WTC11 (cell line): ENCODE results near the gene PCYOX1L. TPM values are rescaled to one million over a fixed set of nuclear protein-coding genes. Genes with fewer than 3 reads are reported as not detected.

Experiments used
- ATAC-seq: fragments of 200-7000 bp; cut with Tn5 transposase; 2 replicates; pipeline ENCODE4 v1.10.0; 2021; ENCODE audit warnings: mild to moderate bottlenecking, moderate library complexity
- CTCF ChIA-PET: fragments of 300-600 bp; sonication (Branson Sonifier 250); formaldehyde crosslinking; loops from one replicate; lab custom pipeline; 2021; ENCODE audit warnings: antibody characterized with exemption; lab: Charles Lee
- POLR2A ChIA-PET: fragments of 350-600 bp; sonication (Branson Sonifier 250); formaldehyde crosslinking; loops from one replicate; lab custom pipeline; 2021; ENCODE audit warnings: antibody characterized with exemption; lab: Charles Lee
- DNase-seq: peaks from one replicate; pipeline ENCODE4 v3.0.0; 2021; ENCODE audit warnings: low spot score
- H3K27ac Mint-ChIP-seq: 2 replicates; pipeline ENCODE4 v1.8.0; 2021; ENCODE audit warnings: mixed read lengths
- H3K27me3 Mint-ChIP-seq: 2 replicates; pipeline ENCODE4 v1.8.0; 2021; ENCODE audit warnings: low read depth, mild to moderate bottlenecking, moderate library complexity, mixed read lengths
- H3K36me3 Mint-ChIP-seq: 2 replicates; pipeline ENCODE4 v1.8.0; 2021; ENCODE audit warnings: mixed read lengths
- H3K4me1 Mint-ChIP-seq: 2 replicates; pipeline ENCODE4 v1.8.0; 2022; ENCODE audit warnings: mixed read lengths
- H3K4me3 Mint-ChIP-seq: 2 replicates; pipeline ENCODE4 v1.8.0; 2021; ENCODE audit warnings: mild to moderate bottlenecking, moderate library complexity, mixed read lengths
- H3K9me3 Mint-ChIP-seq: 2 replicates; pipeline ENCODE4 v1.8.0; 2021; ENCODE audit warnings: mixed read lengths
- AR ChIP-seq: fragments of 250-450 bp; sonication (Bioruptor Pico); IDR thresholded peaks from 2 replicates; pipeline ENCODE4 v1.9.0; 2021; ENCODE audit warnings: mild to moderate bottlenecking
- ATF1 ChIP-seq: sonication (generic); formaldehyde crosslinking; IDR thresholded peaks from 2 replicates; pipeline ENCODE4 v1.8.1; 2023; ENCODE audit warnings: mild to moderate bottlenecking, moderate library complexity, missing genetic modification reagents
- CBFB ChIP-seq: sonication (generic); formaldehyde crosslinking; IDR thresholded peaks from 2 replicates; pipeline ENCODE4 v1.8.1; 2022; ENCODE audit warnings: mild to moderate bottlenecking, low read depth, missing genetic modification reagents
- EMX1 ChIP-seq: fragments of 250-450 bp; sonication (Bioruptor Pico); IDR thresholded peaks from 2 replicates; pipeline ENCODE4 v1.8.0; 2021; ENCODE audit warnings: mild to moderate bottlenecking
- ESRRA ChIP-seq: sonication (generic); formaldehyde crosslinking; IDR thresholded peaks from 2 replicates; pipeline ENCODE4 v1.8.1; 2022; ENCODE audit warnings: mild to moderate bottlenecking, missing genetic modification reagents, borderline replicate concordance
- GTF2I ChIP-seq: fragments of 250-450 bp; sonication (Bioruptor Pico); conservative IDR thresholded peaks from 2 replicates; pipeline ENCODE4 v1.4.0; 2021; ENCODE audit warnings: mild to moderate bottlenecking
- IRF1 ChIP-seq: sonication (generic); formaldehyde crosslinking; IDR thresholded peaks from 2 replicates; pipeline ENCODE4 v1.8.0; 2023; ENCODE audit warnings: missing genetic modification reagents
- IRF2 ChIP-seq: sonication (generic); formaldehyde crosslinking; IDR thresholded peaks from 2 replicates; pipeline ENCODE4 v1.8.0; 2022; ENCODE audit warnings: low read depth, missing genetic modification reagents, borderline replicate concordance
- NFYB ChIP-seq: sonication (generic); formaldehyde crosslinking; conservative IDR thresholded peaks from 2 replicates; pipeline ENCODE4 v1.8.0; 2022; ENCODE audit warnings: low read depth, missing genetic modification reagents
- NR3C1 ChIP-seq: sonication (generic); formaldehyde crosslinking; conservative IDR thresholded peaks from 2 replicates; pipeline ENCODE4 v1.8.1; 2023; ENCODE audit warnings: low read depth, mild to moderate bottlenecking, missing genetic modification reagents
- RELA ChIP-seq: sonication (generic); formaldehyde crosslinking; IDR thresholded peaks from 2 replicates; pipeline ENCODE4 v1.8.1; 2022; ENCODE audit warnings: missing genetic modification reagents, mild to moderate bottlenecking, borderline replicate concordance
- RORB ChIP-seq: fragments of 250-450 bp; sonication (Bioruptor Pico); IDR thresholded peaks from 2 replicates; pipeline ENCODE4 v1.9.0; 2021; ENCODE audit warnings: mild to moderate bottlenecking
- SMAD3 ChIP-seq: sonication (generic); formaldehyde crosslinking; IDR thresholded peaks from 2 replicates; pipeline ENCODE4 v1.8.0; 2022; ENCODE audit warnings: missing genetic modification reagents, mild to moderate bottlenecking, borderline replicate concordance
- SP1 ChIP-seq: sonication (generic); formaldehyde crosslinking; conservative IDR thresholded peaks from 2 replicates; pipeline ENCODE4 v1.8.1; 2022; ENCODE audit warnings: missing genetic modification reagents
- TEAD4 ChIP-seq: sonication (generic); formaldehyde crosslinking; IDR thresholded peaks from 2 replicates; pipeline ENCODE4 v1.8.0; 2022; ENCODE audit warnings: mild to moderate bottlenecking, missing genetic modification reagents
- ZNF396 ChIP-seq: fragments of 250-450 bp; sonication (Bioruptor Pico); IDR thresholded peaks from 2 replicates; pipeline ENCODE4 v1.8.0; 2021; ENCODE audit warnings: mild to moderate bottlenecking, moderate library complexity, borderline replicate concordance
- ZNF512 ChIP-seq: sonication (generic); formaldehyde crosslinking; IDR thresholded peaks from 2 replicates; pipeline ENCODE4 v1.8.1; 2022; ENCODE audit warnings: missing genetic modification reagents, borderline replicate concordance
- total RNA-seq: library from RNA; stranded (reverse); gene quantifications from 3 replicates; pipeline ENCODE4 v1.2.3, GENCODE V29; 2021
- TF ChIP-seq, protein P1 (sequence below): sonication (generic); formaldehyde crosslinking; IDR thresholded peaks from 2 replicates; pipeline ENCODE4 v1.8.1; 2023; ENCODE audit warnings: mild to moderate bottlenecking, missing genetic modification reagents
- TF ChIP-seq, protein P2 (sequence below): fragments of 200-600 bp; IDR thresholded peaks from 2 replicates; pipeline ENCODE4 v1.8.0; 2022; ENCODE audit warnings: antibody characterized with exemption
- TF ChIP-seq, protein P3 (sequence below): sonication (generic); formaldehyde crosslinking; IDR thresholded peaks from 2 replicates; pipeline ENCODE4 v1.8.1; 2023; ENCODE audit warnings: mild to moderate bottlenecking, missing genetic modification reagents
- TF ChIP-seq, protein P4 (sequence below): sonication (generic); formaldehyde crosslinking; IDR thresholded peaks from 2 replicates; pipeline ENCODE4 v1.8.1; 2022; ENCODE audit warnings: low read depth, missing genetic modification reagents, borderline replicate concordance

PCYOX1L gene
- total RNA-seq, 1 experiment from 2014 or later, result 8.1 TPM

GRCh38 chr5:149349382-149349781 lies 8.5 kb upstream of the PCYOX1L start (continued):
- TF ChIP-seq RELA (CRISPR knock-in tag), result no peak
- TF ChIP-seq AR, result no peak

- POLR2A ChIA-PET, result no interaction called here
- peaks cover 6% of the 10 kb centered on the region for H3K4me1 Mint-ChIP-seq
- H3K27ac Mint-ChIP-seq, result no peak overlapping the region
- ATAC-seq (no peak), DNase-seq (no peak)
- no peak for TF ChIP-seq GTF2I
- TF ChIP-seq SP1 (CRISPR knock-in tag), result no peak
- TF ChIP-seq ZNF396 (CRISPR knock-in tag), result no peak
- no peak for TF ChIP-seq IRF1 (CRISPR knock-in tag)
- H3K4me3 Mint-ChIP-seq, result no peak overlapping the region
- CTCF ChIA-PET, result interaction anchor here (1.4 kb wide), 1 partner anchor 19 kb away, joined by 7 read pairs; no protein-coding TSS in a partner anchor
- no peaks in the 10 kb centered on the region for H3K9me3 Mint-ChIP-seq
- H3K36me3 Mint-ChIP-seq, result peaks cover 72% of the 10 kb centered on the region
- H3K27me3 Mint-ChIP-seq, result no peaks in the 10 kb centered on the region
Observed at GRCh38 chr5:149352169-149352568, 5.7 kb upstream of the PCYOX1L start.

GRCh38 chr5:149353911-149354310 lies 3.9 kb upstream of the PCYOX1L start:
- ATAC-seq (no peak), DNase-seq (no peak)
- Mint-ChIP-seq H3K27ac (no peak overlapping the region), H3K4me1 (peaks cover 13% of the 10 kb centered on the region), H3K9me3 (no peaks in the 10 kb centered on the region), H3K27me3 (peaks cover 3% of the 10 kb centered on the region; the same call in 1 of the 2 replicates), H3K4me3 (no peak overlapping the region), H3K36me3 (peaks cover 54% of the 10 kb centered on the region)
- CTCF ChIA-PET, result interaction anchor here (1.2 kb wide), 1 partner anchor 13 kb away, joined by 3 read pairs; no protein-coding TSS in a partner anchor
- POLR2A ChIA-PET, result no interaction called here
- TF ChIP-seq, protein P1, sequence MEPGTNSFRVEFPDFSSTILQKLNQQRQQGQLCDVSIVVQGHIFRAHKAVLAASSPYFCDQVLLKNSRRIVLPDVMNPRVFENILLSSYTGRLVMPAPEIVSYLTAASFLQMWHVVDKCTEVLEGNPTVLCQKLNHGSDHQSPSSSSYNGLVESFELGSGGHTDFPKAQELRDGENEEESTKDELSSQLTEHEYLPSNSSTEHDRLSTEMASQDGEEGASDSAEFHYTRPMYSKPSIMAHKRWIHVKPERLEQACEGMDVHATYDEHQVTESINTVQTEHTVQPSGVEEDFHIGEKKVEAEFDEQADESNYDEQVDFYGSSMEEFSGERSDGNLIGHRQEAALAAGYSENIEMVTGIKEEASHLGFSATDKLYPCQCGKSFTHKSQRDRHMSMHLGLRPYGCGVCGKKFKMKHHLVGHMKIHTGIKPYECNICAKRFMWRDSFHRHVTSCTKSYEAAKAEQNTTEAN (CRISPR knock-in tag), result no peak
- TF ChIP-seq NFYB (CRISPR knock-in tag), result no peak
- TF ChIP-seq ZNF396 (CRISPR knock-in tag), result no peak
- no peak for TF ChIP-seq GTF2I
- TF ChIP-seq NR3C1, result no peak
- TF ChIP-seq TEAD4 (CRISPR knock-in tag), result no peak
- TF ChIP-seq ZNF512 (CRISPR knock-in tag), result no peak
- TF ChIP-seq SMAD3 (CRISPR knock-in tag), result no peak
- TF ChIP-seq, protein P2, sequence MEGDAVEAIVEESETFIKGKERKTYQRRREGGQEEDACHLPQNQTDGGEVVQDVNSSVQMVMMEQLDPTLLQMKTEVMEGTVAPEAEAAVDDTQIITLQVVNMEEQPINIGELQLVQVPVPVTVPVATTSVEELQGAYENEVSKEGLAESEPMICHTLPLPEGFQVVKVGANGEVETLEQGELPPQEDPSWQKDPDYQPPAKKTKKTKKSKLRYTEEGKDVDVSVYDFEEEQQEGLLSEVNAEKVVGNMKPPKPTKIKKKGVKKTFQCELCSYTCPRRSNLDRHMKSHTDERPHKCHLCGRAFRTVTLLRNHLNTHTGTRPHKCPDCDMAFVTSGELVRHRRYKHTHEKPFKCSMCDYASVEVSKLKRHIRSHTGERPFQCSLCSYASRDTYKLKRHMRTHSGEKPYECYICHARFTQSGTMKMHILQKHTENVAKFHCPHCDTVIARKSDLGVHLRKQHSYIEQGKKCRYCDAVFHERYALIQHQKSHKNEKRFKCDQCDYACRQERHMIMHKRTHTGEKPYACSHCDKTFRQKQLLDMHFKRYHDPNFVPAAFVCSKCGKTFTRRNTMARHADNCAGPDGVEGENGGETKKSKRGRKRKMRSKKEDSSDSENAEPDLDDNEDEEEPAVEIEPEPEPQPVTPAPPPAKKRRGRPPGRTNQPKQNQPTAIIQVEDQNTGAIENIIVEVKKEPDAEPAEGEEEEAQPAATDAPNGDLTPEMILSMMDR, result no peak
- TF ChIP-seq IRF2 (CRISPR knock-in tag), result no peak
- no peak for TF ChIP-seq ATF1 (CRISPR knock-in tag)
- TF ChIP-seq ESRRA (CRISPR knock-in tag), result no peak
- no peak for TF ChIP-seq RORB (CRISPR knock-in tag)
- TF ChIP-seq CBFB (CRISPR knock-in tag), result no peak
- TF ChIP-seq EMX1 (CRISPR knock-in tag), result no peak
- TF ChIP-seq, protein P3, sequence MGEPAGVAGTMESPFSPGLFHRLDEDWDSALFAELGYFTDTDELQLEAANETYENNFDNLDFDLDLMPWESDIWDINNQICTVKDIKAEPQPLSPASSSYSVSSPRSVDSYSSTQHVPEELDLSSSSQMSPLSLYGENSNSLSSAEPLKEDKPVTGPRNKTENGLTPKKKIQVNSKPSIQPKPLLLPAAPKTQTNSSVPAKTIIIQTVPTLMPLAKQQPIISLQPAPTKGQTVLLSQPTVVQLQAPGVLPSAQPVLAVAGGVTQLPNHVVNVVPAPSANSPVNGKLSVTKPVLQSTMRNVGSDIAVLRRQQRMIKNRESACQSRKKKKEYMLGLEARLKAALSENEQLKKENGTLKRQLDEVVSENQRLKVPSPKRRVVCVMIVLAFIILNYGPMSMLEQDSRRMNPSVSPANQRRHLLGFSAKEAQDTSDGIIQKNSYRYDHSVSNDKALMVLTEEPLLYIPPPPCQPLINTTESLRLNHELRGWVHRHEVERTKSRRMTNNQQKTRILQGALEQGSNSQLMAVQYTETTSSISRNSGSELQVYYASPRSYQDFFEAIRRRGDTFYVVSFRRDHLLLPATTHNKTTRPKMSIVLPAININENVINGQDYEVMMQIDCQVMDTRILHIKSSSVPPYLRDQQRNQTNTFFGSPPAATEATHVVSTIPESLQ (CRISPR knock-in tag), result no peak
- TF ChIP-seq, protein P4, sequence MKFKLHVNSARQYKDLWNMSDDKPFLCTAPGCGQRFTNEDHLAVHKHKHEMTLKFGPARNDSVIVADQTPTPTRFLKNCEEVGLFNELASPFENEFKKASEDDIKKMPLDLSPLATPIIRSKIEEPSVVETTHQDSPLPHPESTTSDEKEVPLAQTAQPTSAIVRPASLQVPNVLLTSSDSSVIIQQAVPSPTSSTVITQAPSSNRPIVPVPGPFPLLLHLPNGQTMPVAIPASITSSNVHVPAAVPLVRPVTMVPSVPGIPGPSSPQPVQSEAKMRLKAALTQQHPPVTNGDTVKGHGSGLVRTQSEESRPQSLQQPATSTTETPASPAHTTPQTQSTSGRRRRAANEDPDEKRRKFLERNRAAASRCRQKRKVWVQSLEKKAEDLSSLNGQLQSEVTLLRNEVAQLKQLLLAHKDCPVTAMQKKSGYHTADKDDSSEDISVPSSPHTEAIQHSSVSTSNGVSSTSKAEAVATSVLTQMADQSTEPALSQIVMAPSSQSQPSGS (CRISPR knock-in tag), result no peak
- TF ChIP-seq, all 79 proteins: peak for 0
